Duodenal mucosa (tissue), 2 donors: ENCODE results near the gene PTK6.
"Not testable (repeated sequence)": the region's sequence is repeated elsewhere in the genome, so short reads cannot be mapped to it uniquely, and the experiment has no call there.

Experiments used
- H3K27ac ChIP-seq: one replicate; pipeline ENCODE4 v1.7.0; 2013; ENCODE audit warnings: low read depth, low read length
- H3K27me3 ChIP-seq, 2 donors: one replicate each; pipeline ENCODE4 v1.7.0; 2013; ENCODE audit warnings: low read length in 2 of 2, control low read depth in 1 of 2; ENCODE audit not compliant: insufficient read depth in 2 of 2, control insufficient read depth in 1 of 2
- H3K36me3 ChIP-seq, 2 donors: one replicate each; pipeline ENCODE4 v1.7.0; 2013; ENCODE audit warnings: low read length in 2 of 2, control low read depth in 1 of 2; ENCODE audit not compliant: insufficient read depth in 2 of 2, control insufficient read depth in 1 of 2
- H3K4me1 ChIP-seq, 2 donors: one replicate each; pipeline ENCODE4 v1.7.0; 2013; ENCODE audit warnings: low read length in 2 of 2, control low read depth in 1 of 2; ENCODE audit not compliant: insufficient read depth in 2 of 2, control insufficient read depth in 1 of 2
- H3K4me3 ChIP-seq, 2 donors: one replicate each; pipeline ENCODE4 v1.7.0; 2013; ENCODE audit warnings: low read length in 2 of 2, low read depth in 1 of 2
- H3K9ac ChIP-seq, 2 donors: one replicate each; pipeline ENCODE4 v1.7.0; 2013; ENCODE audit warnings: low read length in 2 of 2, low read depth in 1 of 2
- H3K9me3 ChIP-seq, 2 donors: one replicate each; pipeline ENCODE4 v1.7.0; 2013; ENCODE audit warnings: low read length in 2 of 2, control low read depth in 1 of 2; ENCODE audit not compliant: control insufficient read depth in 1 of 2

The PTK6 gene

GRCh38 chr20:63563225-63563935, 26.2 kb upstream of the PTK6 start:
- no peaks in the 10 kb centered on the region for H3K9me3 ChIP-seq
- H3K9ac ChIP-seq = no peak overlapping the region
- peaks cover 0 to 23% of the 10 kb centered on the region in 2 donors for H3K36me3 ChIP-seq
- H3K27ac ChIP-seq = no peak overlapping the region
- no peak overlapping the region for H3K4me3 ChIP-seq
- H3K4me1 ChIP-seq = peaks cover 0 to 9% of the 10 kb centered on the region in 2 donors
- H3K27me3 ChIP-seq = no peaks in the 10 kb centered on the region

GRCh38 chr20:63562461-63563224, 25.5 kb upstream of the PTK6 start:
- Histone ChIP-seq H3K9ac (no peak overlapping the region), H3K27me3 (no peaks in the 10 kb centered on the region), H3K4me1 (peaks cover 0 to 5% of the 10 kb centered on the region in 2 donors), H3K4me3 (no peak overlapping the region), H3K27ac (no peak overlapping the region), H3K36me3 (peaks cover 0 to 23% of the 10 kb centered on the region in 2 donors), H3K9me3 (no peaks in the 10 kb centered on the region)

GRCh38 chr20:63561624-63562396, 24.6 kb upstream of the PTK6 start:
- no peak overlapping the region for H3K27ac ChIP-seq
- no peaks in the 10 kb centered on the region for H3K9me3 ChIP-seq
- no peak overlapping the region for H3K9ac ChIP-seq
- no peaks in the 10 kb centered on the region for H3K4me1 ChIP-seq
- no peaks in the 10 kb centered on the region for H3K27me3 ChIP-seq
- H3K4me3 ChIP-seq = no peak overlapping the region
- peaks cover 0 to 23% of the 10 kb centered on the region in 2 donors for H3K36me3 ChIP-seq

- H3K27me3 ChIP-seq = no peaks in the 10 kb centered on the region
- H3K36me3 ChIP-seq = peaks cover 0 to 23% of the 10 kb centered on the region in 2 donors
- H3K27ac ChIP-seq = no peak overlapping the region
- H3K9me3 ChIP-seq = no peaks in the 10 kb centered on the region
- H3K9ac ChIP-seq = no peak overlapping the region
- no peak overlapping the region for H3K4me3 ChIP-seq
- no peaks in the 10 kb centered on the region for H3K4me1 ChIP-seq
Observed at GRCh38 chr20:63560856-63561609, 23.9 kb upstream of the PTK6 start.

- peaks cover 0 to 22% of the 10 kb centered on the region in 2 donors for H3K36me3 ChIP-seq
Observed at GRCh38 chr20:63560333-63560805, 23.2 kb upstream of the PTK6 start.

GRCh38 chr20:63559485-63560332, 22.5 kb upstream of the PTK6 start:
- not testable (repeated sequence) for H3K9ac ChIP-seq, H3K27me3 ChIP-seq, H3K9me3 ChIP-seq, H3K27ac ChIP-seq, H3K4me1 ChIP-seq, H3K4me3 ChIP-seq
- H3K36me3 ChIP-seq = peaks cover 0 to 19% of the 10 kb centered on the region in 2 donors

More at GRCh38 chr20:63560333-63560805, 23.2 kb upstream of the PTK6 start:
- Histone ChIP-seq H3K9me3 (no peaks in the 10 kb centered on the region), H3K4me1 (no peaks in the 10 kb centered on the region), H3K27me3 (peaks cover 0 to 5% of the 10 kb centered on the region in 2 donors), H3K27ac (no peak overlapping the region), H3K9ac (no peak overlapping the region), H3K4me3 (no peak overlapping the region)

GRCh38 chr20:63558804-63559484, 21.8 kb upstream of the PTK6 start:
- no peak overlapping the region for H3K4me3 ChIP-seq
- H3K27me3 ChIP-seq = peaks cover 0 to 6% of the 10 kb centered on the region in 2 donors
- peaks cover 0 to 17% of the 10 kb centered on the region in 2 donors for H3K36me3 ChIP-seq
- no peak overlapping the region for H3K27ac ChIP-seq
- peaks cover 3 to 4% of the 10 kb centered on the region in 2 donors for H3K4me1 ChIP-seq
- no peaks in the 10 kb centered on the region for H3K9me3 ChIP-seq
- no peak overlapping the region for H3K9ac ChIP-seq

- H3K27me3 ChIP-seq = peaks cover 0 to 6% of the 10 kb centered on the region in 2 donors
Observed at GRCh38 chr20:63557481-63557891, 20.3 kb upstream of the PTK6 start.

More at GRCh38 chr20:63557481-63557891, 20.3 kb upstream of the PTK6 start:
- peaks cover 0 to 12% of the 10 kb centered on the region in 2 donors for H3K36me3 ChIP-seq
- no peak overlapping the region for H3K9ac ChIP-seq
- H3K4me3 ChIP-seq = no peak overlapping the region
- no peak overlapping the region for H3K27ac ChIP-seq
- no peaks in the 10 kb centered on the region for H3K9me3 ChIP-seq
- H3K4me1 ChIP-seq = peaks cover 4 to 7% of the 10 kb centered on the region in 2 donors
